Choroid plexus epithelial cell (primary cell): ENCODE results near the gene SERPINA1.

Experiments used
- DNase-seq: peaks from one replicate; pipeline ENCODE4 v3.0.0-alpha.2; 2010; ENCODE audit warnings: low read depth
- H3K4me3 ChIP-seq: 2 replicates; pipeline ENCODE4 v1.5.1; 2011; ENCODE audit warnings: low read depth, mild to moderate bottlenecking, control low read depth, low read length, moderate library complexity
- CTCF ChIP-seq: conservative IDR thresholded peaks from 2 replicates; pipeline ENCODE4 v1.5.1; 2011; ENCODE audit warnings: low read depth, mild to moderate bottlenecking, control low read depth, inconsistent platforms, low read length, moderate library complexity

Gene SERPINA1

GRCh38 chr14:94389104-94389469, 685 bp upstream of the SERPINA1 start:
- DNase-seq: no peak
- H3K4me3 ChIP-seq: no peak overlapping the region
- no peak for TF ChIP-seq CTCF

- no peak for TF ChIP-seq CTCF
- DNase-seq: no peak
- no peak overlapping the region for H3K4me3 ChIP-seq
Measured at GRCh38 chr14:94388027-94388383, 397 bp downstream of the SERPINA1 start.

GRCh38 chr14:94387051-94388026, 1.1 kb downstream of the SERPINA1 start:
- no peak overlapping the region for H3K4me3 ChIP-seq
- DNase-seq: no peak

GRCh38 chr14:94386085-94387031, 2.0 kb downstream of the SERPINA1 start:
- no peak overlapping the region for H3K4me3 ChIP-seq
- no peak for TF ChIP-seq CTCF
- DNase-seq: no peak

More at GRCh38 chr14:94387051-94388026, 1.1 kb downstream of the SERPINA1 start:
- TF ChIP-seq CTCF: no peak

- H3K4me3 ChIP-seq: no peak overlapping the region
- no peak for DNase-seq
- TF ChIP-seq CTCF: no peak
Measured at GRCh38 chr14:94385553-94386057, 2.8 kb downstream of the SERPINA1 start.

GRCh38 chr14:94384342-94384741, 4.1 kb downstream of the SERPINA1 start:
- no peak for DNase-seq
- H3K4me3 ChIP-seq: no peak overlapping the region
- TF ChIP-seq CTCF: no peak
